A549 (cell line): ENCODE data around the gene PPP2R5C. TPM values are rescaled to one million over a fixed set of nuclear protein-coding genes. Genes with fewer than 3 reads are reported as not detected.

Experiments used
- ATAC-seq, 2 experiments: fragments of 200-7000 bp in 1 of 2; fragments of >200 bp in 1 of 2; cut with Nextera tagmentation in 1 of 2; cut with Tn5 transposase in 1 of 2; 3 replicates each; pipeline versions ENCODE4 v1.8.0 to v1.9.1; 2018 to 2020; ENCODE audit warnings: mild to moderate bottlenecking in 1 of 2, moderate library complexity in 1 of 2
- CTCF ChIA-PET: fragments of 300-600 bp; sonication (Branson Sonifier 250); formaldehyde crosslinking; extraction: SDS; loops from one replicate; lab custom pipeline; 2021; ENCODE audit warnings: antibody characterized with exemption, inconsistent platforms; lab: Yijun Ruan, JAX
- POLR2A ChIA-PET: fragments of 350-600 bp; formaldehyde crosslinking; extraction: SDS; loops from one replicate; lab custom pipeline; 2021; ENCODE audit warnings: antibody characterized with exemption, inconsistent platforms; lab: Yijun Ruan, JAX
- DNase-seq, 2 experiments: peaks; one replicate each; pipeline versions ENCODE4 v3.0.0 to v3.0.0-alpha.2; 2011 to 2016; ENCODE audit warnings: low read depth in 1 of 2, low spot score in 1 of 2
- FAIRE-seq: peaks from 2 replicates; lab custom pipeline; 2011; peaks lifted over from hg19 to GRCh38; lab: Jason Lieb, UNC
- H3K27ac ChIP-seq, 2 experiments: fragments of >200 bp; sonication (Bioruptor Twin); formaldehyde crosslinking; 3 replicates each; pipeline ENCODE4 v1.5.1; 2016 to 2017
- H3K4me1 ChIP-seq: fragments of >200 bp; sonication (Bioruptor Twin); formaldehyde crosslinking; 3 replicates; pipeline ENCODE4 v1.6.1; 2016
- H3K4me2 ChIP-seq: fragments of >200 bp; sonication (Bioruptor Twin); formaldehyde crosslinking; 3 replicates; pipeline ENCODE4 v1.6.1; 2016
- H3K4me3 ChIP-seq: fragments of >200 bp; sonication (Bioruptor Twin); formaldehyde crosslinking; 3 replicates; pipeline ENCODE4 v1.5.1; 2016
- H3K9me3 ChIP-seq: fragments of >200 bp; sonication (Bioruptor Twin); formaldehyde crosslinking; 3 replicates; pipeline ENCODE4 v1.6.1; 2016
- CBX2 ChIP-seq: fragments of 200-600 bp; sonication (generic); IDR thresholded peaks from 2 replicates; pipeline ENCODE4 v1.6.1; 2016; ENCODE audit warnings: low read depth, mild to moderate bottlenecking, borderline replicate concordance
- CEBPB ChIP-seq, 2 experiments: fragments of >200 bp in 1 of 2; sonication (Bioruptor Twin) in 1 of 2; formaldehyde crosslinking in 1 of 2; IDR thresholded peaks; 2 replicates each; pipeline ENCODE4 v1.6.1; 2012 to 2016
- CHD2 ChIP-seq: fragments of 150-350 bp; IDR thresholded peaks from 2 replicates; pipeline ENCODE4 v1.6.1; 2014; ENCODE audit warnings: low read length; ENCODE audit not compliant: partially characterized antibody
- EHMT2 ChIP-seq: fragments of 200-600 bp; sonication (generic); IDR thresholded peaks from 2 replicates; pipeline ENCODE4 v1.6.1; 2016; ENCODE audit warnings: antibody characterized with exemption, low read depth, mild to moderate bottlenecking, moderate library complexity
- EP300 ChIP-seq, 2 experiments: fragments of >200 bp; sonication (Bioruptor Twin); formaldehyde crosslinking; IDR thresholded peaks; 2 replicates in 1 of 2; 3 replicates in 1 of 2; pipeline ENCODE4 v1.6.1; 2016 to 2017
- FOSB ChIP-seq: fragments of 250-450 bp; sonication (Bioruptor Pico); IDR thresholded peaks from 2 replicates; pipeline ENCODE4 v1.5.0; 2020; ENCODE audit warnings: mild to moderate bottlenecking, moderate library complexity
- FOSL2 ChIP-seq, 2 experiments: fragments of 450-650 bp in 1 of 2; fragments of >200 bp in 1 of 2; sonication (Bioruptor Twin) in 1 of 2; formaldehyde crosslinking; IDR thresholded peaks; 2 replicates each; pipeline versions ENCODE4 v1.5.0 to v1.6.1; 2016 to 2020; ENCODE audit warnings: mild to moderate bottlenecking in 1 of 2, moderate library complexity in 1 of 2
- FOXS1 ChIP-seq: fragments of 250-450 bp; sonication (Bioruptor Pico); IDR thresholded peaks from 2 replicates; pipeline ENCODE4 v1.5.0; 2020; ENCODE audit warnings: mild to moderate bottlenecking, moderate library complexity
- GATA3 ChIP-seq: IDR thresholded peaks from 2 replicates; pipeline ENCODE4 v1.6.1; 2012; ENCODE audit warnings: borderline replicate concordance
- JUNB ChIP-seq: fragments of >200 bp; sonication (Bioruptor Twin); formaldehyde crosslinking; IDR thresholded peaks from 2 replicates; pipeline ENCODE4 v1.6.1; 2016
- KDM5A ChIP-seq: fragments of 200-600 bp; sonication (generic); IDR thresholded peaks from 2 replicates; pipeline ENCODE4 v1.6.1; 2016; ENCODE audit warnings: antibody characterized with exemption, mild to moderate bottlenecking
- NFE2L2 ChIP-seq: fragments of 150-350 bp; conservative IDR thresholded peaks from 2 replicates; pipeline ENCODE4 v1.6.1; 2014; ENCODE audit warnings: low read length
- POLR2A ChIP-seq: IDR thresholded peaks from 2 replicates; pipeline ENCODE4 v1.6.1; 2012; ENCODE audit warnings: mild to moderate bottlenecking, low read length
- POLR2AphosphoS2 ChIP-seq: conservative IDR thresholded peaks from 2 replicates; pipeline ENCODE4 v1.6.1; 2012; ENCODE audit warnings: low read length, improper control_type of control experiment, inconsistent platforms
- RARB ChIP-seq: fragments of 250-450 bp; sonication (Bioruptor Pico); IDR thresholded peaks from 2 replicates; pipeline ENCODE4 v1.8.0; 2021; ENCODE audit warnings: mild to moderate bottlenecking, moderate library complexity
- SMC3 ChIP-seq: fragments of >200 bp; sonication (Bioruptor Twin); formaldehyde crosslinking; IDR thresholded peaks from 3 replicates; pipeline ENCODE4 v1.6.1; 2018; ENCODE audit warnings: inconsistent platforms
- SREBF2 ChIP-seq: fragments of 450-650 bp; IDR thresholded peaks from 2 replicates; pipeline ENCODE4 v1.6.1; 2014; ENCODE audit warnings: mild to moderate bottlenecking, moderate library complexity
- TP53 ChIP-seq: fragments of 250-450 bp; sonication (Bioruptor Pico); IDR thresholded peaks from 2 replicates; pipeline ENCODE4 v1.5.0; 2021; ENCODE audit warnings: mild to moderate bottlenecking, moderate library complexity
- ZSCAN20 ChIP-seq: fragments of 250-450 bp; sonication (Bioruptor Pico); IDR thresholded peaks from 2 replicates; pipeline ENCODE4 v1.8.0; 2022; ENCODE audit warnings: mild to moderate bottlenecking, moderate library complexity
- WGBS: methylation state at CpG from one replicate; pipeline ENCODE4 v1.1.6; 2017; ENCODE audit errors: missing lambda C conversion rate; 5-methylcytosine and 5-hydroxymethylcytosine counted together
- polyA plus RNA-seq, 4 experiments: library from polyadenylated mRNA; depleted of rRNA in 3 of 4; stranded (reverse); fragments of >200 nt; fragmentation: RNase III in 1 of 4; extraction: RNeasy Plus Mini Kit Qiagen cat#74134 plus additional on column Dnase treatment in 1 of 4; gene quantifications; 2 replicates in 3 of 4; 3 replicates in 1 of 4; pipeline ENCODE4 v1.2.3, GENCODE V29; 2011 to 2017
- TF ChIP-seq, protein P1 (sequence below): fragments of 450-650 bp; IDR thresholded peaks from 2 replicates; pipeline ENCODE4 v1.6.1; 2014; ENCODE audit warnings: antibody characterized with exemption
- TF ChIP-seq, protein P2 (sequence below): IDR thresholded peaks from 2 replicates; pipeline ENCODE4 v1.6.1; 2012; ENCODE audit warnings: low read depth, borderline replicate concordance
- TF ChIP-seq, protein P3 (sequence below): IDR thresholded peaks from 2 replicates; pipeline ENCODE4 v1.6.1; 2012
- TF ChIP-seq, protein P4 (sequence below): fragments of >200 bp; sonication (Bioruptor Twin); formaldehyde crosslinking; IDR thresholded peaks from 3 replicates; pipeline ENCODE4 v1.5.1; 2016
- TF ChIP-seq, protein P5 (sequence below): fragments of >200 bp; sonication (Bioruptor Twin); formaldehyde crosslinking; IDR thresholded peaks from 2 replicates; pipeline ENCODE4 v1.6.1; 2016

Gene PPP2R5C
- polyA plus RNA-seq, 2 of the 4 experiments (the other 2 are of a cell fraction), result 74.8 to 150 TPM

DNA sequence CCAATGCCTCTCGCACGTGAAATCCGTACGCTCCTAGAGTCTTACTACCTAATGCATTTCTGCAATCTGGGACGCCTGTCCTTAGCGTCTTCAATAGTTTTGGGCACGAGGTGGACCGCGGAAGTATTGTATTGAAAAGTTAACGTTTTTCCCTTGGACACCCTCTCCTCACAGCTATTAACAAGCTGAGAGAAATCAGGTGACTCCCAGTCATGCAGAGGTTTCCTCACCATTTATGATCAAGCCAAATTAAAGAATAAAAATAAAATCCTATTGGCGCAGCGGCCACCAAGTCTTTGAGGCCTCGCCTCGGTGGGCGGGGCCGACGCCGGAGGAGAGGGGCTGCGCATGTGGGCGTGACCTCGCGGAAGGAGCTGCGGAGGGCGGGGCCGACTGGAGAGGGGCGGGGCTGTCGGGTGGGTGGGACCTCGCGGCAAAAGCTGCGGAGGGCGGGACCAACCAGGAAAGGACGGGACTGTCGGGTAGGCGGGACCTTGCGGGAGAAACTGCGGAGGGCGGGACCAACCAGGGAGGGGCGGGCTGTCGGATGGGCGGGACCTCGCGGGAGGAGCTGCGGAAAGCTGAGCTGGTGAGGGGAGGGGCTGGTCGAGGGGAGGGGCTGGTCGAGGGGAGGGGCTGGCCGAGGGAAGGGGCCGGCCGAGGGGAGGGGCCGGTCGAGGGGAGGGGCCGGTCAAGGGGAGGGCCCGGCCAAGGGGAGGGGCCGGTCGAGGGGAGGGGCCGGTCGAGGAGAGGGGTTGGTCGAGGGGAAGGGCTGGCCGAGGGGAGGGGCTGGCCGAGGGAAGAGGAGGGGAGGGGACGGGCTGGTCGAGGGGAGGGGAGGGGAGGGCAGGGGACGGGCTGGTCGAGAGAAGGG lies 1.1 kb upstream of the PPP2R5C start (continued):
- TF ChIP-seq, protein P1, sequence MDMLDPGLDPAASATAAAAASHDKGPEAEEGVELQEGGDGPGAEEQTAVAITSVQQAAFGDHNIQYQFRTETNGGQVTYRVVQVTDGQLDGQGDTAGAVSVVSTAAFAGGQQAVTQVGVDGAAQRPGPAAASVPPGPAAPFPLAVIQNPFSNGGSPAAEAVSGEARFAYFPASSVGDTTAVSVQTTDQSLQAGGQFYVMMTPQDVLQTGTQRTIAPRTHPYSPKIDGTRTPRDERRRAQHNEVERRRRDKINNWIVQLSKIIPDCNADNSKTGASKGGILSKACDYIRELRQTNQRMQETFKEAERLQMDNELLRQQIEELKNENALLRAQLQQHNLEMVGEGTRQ, result peak; percentile 18; the same call in 1 of the 2 replicates
- TF ChIP-seq, protein P2, sequence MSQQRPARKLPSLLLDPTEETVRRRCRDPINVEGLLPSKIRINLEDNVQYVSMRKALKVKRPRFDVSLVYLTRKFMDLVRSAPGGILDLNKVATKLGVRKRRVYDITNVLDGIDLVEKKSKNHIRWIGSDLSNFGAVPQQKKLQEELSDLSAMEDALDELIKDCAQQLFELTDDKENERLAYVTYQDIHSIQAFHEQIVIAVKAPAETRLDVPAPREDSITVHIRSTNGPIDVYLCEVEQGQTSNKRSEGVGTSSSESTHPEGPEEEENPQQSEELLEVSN, result peak; percentile 42; the same call in 1 of the 2 replicates

DNA sequence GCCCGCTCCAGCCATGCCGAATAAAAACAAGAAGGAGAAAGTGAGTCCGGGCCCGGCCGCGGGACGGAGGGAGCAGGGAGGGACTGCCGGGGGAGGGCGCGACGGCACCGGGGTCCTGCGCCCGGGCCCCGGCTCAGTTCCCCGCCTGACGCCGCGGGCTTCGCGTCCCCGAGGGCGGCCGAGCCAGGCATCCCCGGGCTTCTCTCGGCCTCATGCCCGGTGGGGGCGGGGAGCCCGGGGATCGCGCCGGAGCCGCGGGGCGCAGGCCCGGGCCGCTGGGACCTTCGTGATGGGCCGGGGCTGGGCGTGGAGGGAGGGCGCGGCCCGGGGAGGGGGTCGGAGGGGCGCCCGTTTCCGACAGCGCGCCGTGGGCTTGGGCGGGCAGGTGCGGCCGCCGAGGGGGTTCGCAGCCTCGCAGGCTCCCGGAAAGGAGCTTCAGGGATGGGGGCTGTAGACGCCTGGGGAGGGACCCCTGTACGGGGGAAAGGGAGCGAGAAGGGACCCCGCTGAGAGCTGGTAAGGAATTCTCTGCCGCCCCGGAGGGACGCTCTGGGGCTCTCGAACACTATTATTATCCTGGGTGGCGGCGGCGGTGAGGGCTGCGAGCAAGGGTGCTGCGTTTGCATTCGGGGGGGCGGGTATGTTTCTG lies 496 bp downstream of the PPP2R5C start:
- CTCF ChIA-PET, result interaction anchor here (0.6 to 2.2 kb wide), 5 partner anchors 9 to 200 kb away, joined by 3 to 17 read pairs (median 3); no protein-coding TSS in a partner anchor
- FAIRE-seq (no peak), DNase-seq (peak in 1 of 2 experiments; percentile 57), ATAC-seq (0 out of 6 replicates have a peak, but pooled peaks of 1 of the 2 experiments have one; percentile 12)
- Histone ChIP-seq H3K9me3 (no peaks in the 10 kb centered on the region), H3K4me3 (peak overlapping the region; percentile 82), H3K4me2 (peak overlapping the region; percentile 96), H3K27ac (peak overlapping the region; percentile 77 to 93), H3K4me1 (peaks cover 8% of the 10 kb centered on the region; the same call in 1 of the 3 replicates)
- 2% methylated on average over 23 of the region's 72 CpGs for WGBS
- TF ChIP-seq, protein P3, sequence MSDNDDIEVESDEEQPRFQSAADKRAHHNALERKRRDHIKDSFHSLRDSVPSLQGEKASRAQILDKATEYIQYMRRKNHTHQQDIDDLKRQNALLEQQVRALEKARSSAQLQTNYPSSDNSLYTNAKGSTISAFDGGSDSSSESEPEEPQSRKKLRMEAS, result peak; percentile 50
- TF ChIP-seq SMC3 (0 out of 3 replicates have a peak, but pooled peaks have one; percentile 10), EP300 (IDR thresholded peaks at IDR 0.05) (no peak), FOSL2 (IDR thresholded peaks at IDR 0.05) (no peak), FOSL2 (CRISPR knock-in tag; IDR thresholded peaks at IDR 0.05) (no peak), TP53 (CRISPR knock-in tag) (no peak)
- POLR2A ChIA-PET, result interaction anchor here (1.2 kb wide), 1 partner anchor 47 kb away, joined by 5 read pairs; no protein-coding TSS in a partner anchor

DNA sequence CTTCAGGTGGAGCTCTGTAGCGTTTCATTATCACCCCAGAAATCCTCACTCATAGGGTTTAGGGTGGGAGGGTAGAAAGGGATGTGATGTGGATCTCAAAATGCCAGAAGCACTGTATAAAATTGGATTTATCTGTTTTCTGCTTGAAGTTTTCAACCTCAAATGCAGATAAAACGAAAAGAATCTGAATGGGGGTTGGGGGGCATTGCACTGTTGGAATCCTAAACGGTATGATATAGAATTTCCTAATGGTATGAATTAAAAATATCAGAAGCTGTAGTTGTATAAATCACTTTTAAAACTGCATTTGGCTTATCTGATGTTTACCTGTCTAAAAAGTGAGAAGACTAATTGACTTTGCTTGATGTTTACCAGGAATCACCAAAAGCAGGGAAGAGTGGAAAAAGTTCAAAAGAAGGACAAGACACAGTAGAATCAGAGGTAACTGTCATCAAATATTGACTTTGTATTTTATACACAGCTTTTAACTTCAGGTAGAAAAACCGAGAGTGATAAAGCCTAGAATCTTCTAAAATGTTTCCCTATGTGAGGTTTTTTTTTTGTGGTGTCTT lies 1.1 kb downstream of the PPP2R5C start:
- Histone ChIP-seq H3K4me1 (peaks cover 8% of the 10 kb centered on the region; the same call in 1 of the 3 replicates), H3K9me3 (no peaks in the 10 kb centered on the region), H3K27ac (peak overlapping the region; percentile 77 to 93; a peak in 5 of 6 replicates), H3K4me3 (peak overlapping the region; percentile 82), H3K4me2 (peak overlapping the region; percentile 96)
- DNase-seq (no peak), ATAC-seq (no peak), FAIRE-seq (no peak)
- 27% methylated on average over 4 of the region's 4 CpGs for WGBS
- TF ChIP-seq CBX2 (no peak), GATA3 (no peak), KDM5A (no peak), RARB (CRISPR knock-in tag) (no peak), POLR2AphosphoS2 (no peak), FOXS1 (CRISPR knock-in tag) (no peak), SREBF2 (no peak), FOSB (CRISPR knock-in tag) (no peak), POLR2A (no peak), CEBPB (IDR thresholded peaks at IDR 0.05) (no peak), SMC3 (no peak), JUNB (no peak), NFE2L2 (no peak), ZSCAN20 (CRISPR knock-in tag) (no peak), EHMT2 (no peak), CHD2 (no peak)
- TF ChIP-seq, protein P4, sequence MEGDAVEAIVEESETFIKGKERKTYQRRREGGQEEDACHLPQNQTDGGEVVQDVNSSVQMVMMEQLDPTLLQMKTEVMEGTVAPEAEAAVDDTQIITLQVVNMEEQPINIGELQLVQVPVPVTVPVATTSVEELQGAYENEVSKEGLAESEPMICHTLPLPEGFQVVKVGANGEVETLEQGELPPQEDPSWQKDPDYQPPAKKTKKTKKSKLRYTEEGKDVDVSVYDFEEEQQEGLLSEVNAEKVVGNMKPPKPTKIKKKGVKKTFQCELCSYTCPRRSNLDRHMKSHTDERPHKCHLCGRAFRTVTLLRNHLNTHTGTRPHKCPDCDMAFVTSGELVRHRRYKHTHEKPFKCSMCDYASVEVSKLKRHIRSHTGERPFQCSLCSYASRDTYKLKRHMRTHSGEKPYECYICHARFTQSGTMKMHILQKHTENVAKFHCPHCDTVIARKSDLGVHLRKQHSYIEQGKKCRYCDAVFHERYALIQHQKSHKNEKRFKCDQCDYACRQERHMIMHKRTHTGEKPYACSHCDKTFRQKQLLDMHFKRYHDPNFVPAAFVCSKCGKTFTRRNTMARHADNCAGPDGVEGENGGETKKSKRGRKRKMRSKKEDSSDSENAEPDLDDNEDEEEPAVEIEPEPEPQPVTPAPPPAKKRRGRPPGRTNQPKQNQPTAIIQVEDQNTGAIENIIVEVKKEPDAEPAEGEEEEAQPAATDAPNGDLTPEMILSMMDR, result no peak
- TF ChIP-seq, protein P3, result no peak
- TF ChIP-seq, protein P5, sequence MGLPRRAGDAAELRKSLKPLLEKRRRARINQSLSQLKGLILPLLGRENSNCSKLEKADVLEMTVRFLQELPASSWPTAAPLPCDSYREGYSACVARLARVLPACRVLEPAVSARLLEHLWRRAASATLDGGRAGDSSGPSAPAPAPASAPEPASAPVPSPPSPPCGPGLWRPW, result no peak
- TF ChIP-seq, protein P1, result no peak
- ChIA-PET CTCF (interaction anchor here (0.7 to 2.2 kb wide), 7 partner anchors 8 to 199 kb away, joined by 3 to 17 read pairs (median 3); no protein-coding TSS in a partner anchor), POLR2A (interaction anchor here (1.2 kb wide), 1 partner anchor 47 kb away, joined by 5 read pairs; no protein-coding TSS in a partner anchor)
